Tibial nerve (tissue), 4 donors: ENCODE measurements around the gene ZMAT2. TPM values are rescaled to one million over a fixed set of nuclear protein-coding genes. Genes with fewer than 3 reads are reported as not detected.
A peak's percentile ranks its signal among the peaks of the same experiment; 100 is the strongest.

Experiments
- DNase-seq, 2 donors: peaks; one replicate each; pipeline ENCODE4 v3.0.0-alpha.2; 2019; ENCODE audit warnings: low spot score in 2 of 2
- H3K27ac ChIP-seq, 4 donors: fragments of 200-600 bp; sonication (generic) in 3 of 4; one replicate each; pipeline ENCODE4 v1.5.1; 2017 to 2019; ENCODE audit warnings: mild to moderate bottlenecking in 1 of 4
- H3K27me3 ChIP-seq, 2 donors: fragments of 200-600 bp; sonication (generic) in 1 of 2; one replicate each; pipeline versions ENCODE4 v1.5.1 to v1.6.0; 2017 to 2019
- H3K36me3 ChIP-seq, 3 donors: fragments of 200-600 bp; sonication (generic); one replicate each; pipeline ENCODE4 v1.5.1; 2018 to 2019
- H3K4me1 ChIP-seq, 4 donors: fragments of 200-600 bp; sonication (generic) in 3 of 4; one replicate each; pipeline ENCODE4 v1.5.1; 2017 to 2019
- H3K4me3 ChIP-seq, 4 donors: fragments of 200-600 bp; sonication (generic) in 3 of 4; one replicate each; pipeline ENCODE4 v1.5.1; 2017 to 2019; ENCODE audit warnings: mild to moderate bottlenecking in 1 of 4, moderate library complexity in 1 of 4
- H3K9me3 ChIP-seq, 4 donors: fragments of 200-600 bp; sonication (generic) in 3 of 4; one replicate each; pipeline ENCODE4 v1.5.1; 2017 to 2019
- CTCF ChIP-seq, 5 experiments: fragments of 200-600 bp in 3 of 5; fragments of 450-650 bp in 2 of 5; sonication (generic) in 3 of 5; IDR thresholded peaks; one replicate each; pipeline ENCODE4 v1.5.1; 2016 to 2019; ENCODE audit warnings: antibody characterized with exemption in 5 of 5, mild to moderate bottlenecking in 3 of 5, moderate library complexity in 2 of 5
- EP300 ChIP-seq, 2 donors: sonication (generic); formaldehyde crosslinking; IDR thresholded peaks; one replicate each; pipeline ENCODE4 v1.6.1; 2017; ENCODE audit warnings: antibody characterized with exemption in 2 of 2, mild to moderate bottlenecking in 1 of 2
- POLR2A ChIP-seq, 2 donors: fragments of 450-650 bp; IDR thresholded peaks; one replicate each; pipeline ENCODE4 v1.6.1; 2017; ENCODE audit warnings: antibody characterized with exemption in 2 of 2, mild to moderate bottlenecking in 2 of 2, moderate library complexity in 2 of 2
- WGBS, 2 donors: methylation state at CpG; one replicate each; pipeline ENCODE4 v1.1.5; 2018; 5-methylcytosine and 5-hydroxymethylcytosine counted together
- total RNA-seq, 4 donors: library from RNA; depleted of rRNA; stranded (reverse); fragments of >200 nt; gene quantifications; one replicate each; pipeline ENCODE4 v1.1.0, GENCODE V29; 2016

Gene ZMAT2
- total RNA-seq, 4 donors from 2014 or later = 25.5 to 43.1 (median 33.6) TPM

GRCh38 chr5:140725799-140726471 is 25.7 kb downstream of the ZMAT2 start:
- no peak overlapping the region for H3K4me3 ChIP-seq
- H3K36me3 ChIP-seq = no peaks in the 10 kb centered on the region
- H3K4me1 ChIP-seq = no peaks in the 10 kb centered on the region
- peak in 1 of 2 donors; percentile 28 for DNase-seq
- H3K27ac ChIP-seq = no peak overlapping the region
- peaks cover 0 to 4% of the 10 kb centered on the region in 2 donors for H3K27me3 ChIP-seq
- WGBS, 2 donors = 11 to 15% methylated on average over 23 of the region's 23 CpGs
- H3K9me3 ChIP-seq = no peaks in the 10 kb centered on the region
- TF ChIP-seq POLR2A (IDR thresholded peaks at IDR 0.05) (no peak), CTCF (IDR thresholded peaks at IDR 0.05) (no peak), EP300 (IDR thresholded peaks at IDR 0.05) (no peak)

GRCh38 chr5:140733098-140733497 is 32.9 kb downstream of the ZMAT2 start:
- H3K4me1 ChIP-seq = no peaks in the 10 kb centered on the region
- no peak overlapping the region for H3K27ac ChIP-seq
- H3K9me3 ChIP-seq = peaks cover 0 to 6% (median 0%) of the 10 kb centered on the region in 4 donors
- H3K27me3 ChIP-seq = peaks cover 0 to 4% of the 10 kb centered on the region in 2 donors
- 52 to 53% methylated on average over 4 of the region's 4 CpGs for WGBS, 2 donors
- no peaks in the 10 kb centered on the region for H3K36me3 ChIP-seq
- TF ChIP-seq CTCF (IDR thresholded peaks at IDR 0.05) = no peak
- no peak for TF ChIP-seq POLR2A (IDR thresholded peaks at IDR 0.05)
- TF ChIP-seq EP300 (IDR thresholded peaks at IDR 0.05) = no peak
- no peak for DNase-seq
- H3K4me3 ChIP-seq = no peak overlapping the region

GRCh38 chr5:140734354-140734753 is 34.1 kb downstream of the ZMAT2 start:
- peak in 1 of 2 donors; percentile 8 for DNase-seq
- TF ChIP-seq CTCF (IDR thresholded peaks at IDR 0.05) (peak in 4 of 5 experiments; percentile 8 to 15 (median 12)), EP300 (IDR thresholded peaks at IDR 0.05) (no peak)
- no peak overlapping the region for H3K27ac ChIP-seq
- no peaks in the 10 kb centered on the region for H3K36me3 ChIP-seq
- H3K27me3 ChIP-seq = peaks cover 0 to 4% of the 10 kb centered on the region in 2 donors
- H3K4me1 ChIP-seq = no peaks in the 10 kb centered on the region
- H3K4me3 ChIP-seq = no peak overlapping the region
- peaks cover 0 to 12% (median 0%) of the 10 kb centered on the region in 4 donors for H3K9me3 ChIP-seq
- WGBS, 2 donors = 66 to 67% methylated on average over 7 of the region's 7 CpGs

GRCh38 chr5:140737486-140737885 is 37.2 kb downstream of the ZMAT2 start:
- TF ChIP-seq POLR2A (IDR thresholded peaks at IDR 0.05) = no peak
- no peak for TF ChIP-seq CTCF (IDR thresholded peaks at IDR 0.05)
- no peak for TF ChIP-seq EP300 (IDR thresholded peaks at IDR 0.05)
- 76 to 83% methylated on average over 1 of the region's 1 CpG for WGBS, 2 donors
- Histone ChIP-seq H3K36me3 (no peaks in the 10 kb centered on the region), H3K27me3 (no peaks in the 10 kb centered on the region), H3K4me3 (no peak overlapping the region), H3K4me1 (no peaks in the 10 kb centered on the region), H3K9me3 (peaks cover 0 to 18% (median 0%) of the 10 kb centered on the region in 4 donors), H3K27ac (no peak overlapping the region)
- no peak for DNase-seq

GRCh38 chr5:140741967-140742366 is 41.7 kb downstream of the ZMAT2 start:
- H3K27me3 ChIP-seq = no peaks in the 10 kb centered on the region
- no peak for DNase-seq
- WGBS, 2 donors = 77 to 94% methylated on average over 1 of the region's 1 CpG
- no peak overlapping the region for H3K4me3 ChIP-seq
- no peak overlapping the region for H3K27ac ChIP-seq
- no peaks in the 10 kb centered on the region for H3K36me3 ChIP-seq
- no peaks in the 10 kb centered on the region for H3K4me1 ChIP-seq
- TF ChIP-seq POLR2A (IDR thresholded peaks at IDR 0.05) (no peak), EP300 (IDR thresholded peaks at IDR 0.05) (no peak), CTCF (IDR thresholded peaks at IDR 0.05) (no peak)
- H3K9me3 ChIP-seq = peaks cover 0 to 49% (median 0%) of the 10 kb centered on the region in 4 donors
